SK-N-SH (cell line): ENCODE data around the gene TUBB8B. TPM values are rescaled to one million over a fixed set of nuclear protein-coding genes. Genes with fewer than 3 reads are reported as not detected.
"Not testable (repeated sequence)": the region's sequence is repeated elsewhere in the genome, so short reads cannot be mapped to it uniquely, and the experiment has no call there.

Experiments
- CTCF ChIA-PET: fragments of 300-600, 350-600 bp; formaldehyde crosslinking; extraction: SDS; loops from one replicate; lab custom pipeline; 2021; lab: Yijun Ruan, JAX
- POLR2A ChIA-PET: fragments of 350-600 bp; sonication (Branson Sonifier 250); formaldehyde crosslinking; extraction: SDS; loops from one replicate; lab custom pipeline; 2020; ENCODE audit warnings: antibody characterized with exemption, inconsistent platforms; lab: Yijun Ruan, JAX
- DNase-seq: peaks from one replicate; pipeline ENCODE4 v3.0.0; 2012
- H2AFZ ChIP-seq: fragments of 200-600 bp; sonication (generic); 2 replicates; pipeline ENCODE4 v1.8.1; 2016; ENCODE audit warnings: antibody characterized with exemption, mild to moderate bottlenecking, low read depth
- H3F3A ChIP-seq: fragments of 200-600 bp; sonication (generic); replicated peaks from 2 replicates; pipeline ENCODE3; 2016; ENCODE audit warnings: antibody characterized with exemption, mild to moderate bottlenecking; ENCODE audit not compliant: insufficient read depth
- H3K27ac ChIP-seq, 2 experiments: fragments of 200-500 bp in 1 of 2; fragments of 200-600 bp in 1 of 2; sonication (Bioruptor generic) in 1 of 2; sonication (generic), shearing (Covaris generic) in 1 of 2; 2 replicates each; pipeline versions ENCODE4 v1.5.1 to v1.6.1; 2014 to 2016; ENCODE audit warnings: low read depth in 2 of 2, inconsistent platforms in 1 of 2, low read length in 1 of 2, mild to moderate bottlenecking in 1 of 2, mixed read lengths in 1 of 2
- H3K27me3 ChIP-seq: fragments of 200-600 bp; sonication (generic), shearing (Covaris generic); 2 replicates; pipeline ENCODE4 v1.6.1; 2016; ENCODE audit warnings: mixed run types; ENCODE audit not compliant: insufficient read depth
- H3K36me3 ChIP-seq, 2 experiments: fragments of 200-500 bp in 1 of 2; fragments of 200-600 bp in 1 of 2; sonication (Bioruptor generic) in 1 of 2; sonication (generic) in 1 of 2; replicated peaks in 1 of 2; 2 replicates each; pipeline versions ENCODE3 to v1.5.1; 2014 to 2016; ENCODE audit warnings: low read length in 1 of 2, mild to moderate bottlenecking in 1 of 2; ENCODE audit not compliant: insufficient read depth in 2 of 2, control insufficient read depth in 1 of 2
- H3K4me1 ChIP-seq, 2 experiments: fragments of 200-500 bp in 1 of 2; fragments of 200-600 bp in 1 of 2; sonication (Bioruptor generic) in 1 of 2; sonication (generic), shearing (Covaris generic) in 1 of 2; 2 replicates each; pipeline versions ENCODE4 v1.5.1 to v1.6.1; 2014 to 2016; ENCODE audit warnings: low read depth in 1 of 2, low read length in 1 of 2, mixed run types in 1 of 2; ENCODE audit not compliant: insufficient read depth in 2 of 2, control insufficient read depth in 1 of 2
- H3K4me2 ChIP-seq: fragments of 200-600 bp; sonication (generic), shearing (Covaris generic); 2 replicates; pipeline ENCODE4 v1.6.1; 2017; ENCODE audit warnings: mixed run types
- H3K4me3 ChIP-seq, 2 experiments: fragments of 200-500 bp in 1 of 2; fragments of 200-600 bp in 1 of 2; sonication (Bioruptor generic) in 1 of 2; sonication (generic), shearing (Covaris generic) in 1 of 2; 2 replicates each; pipeline versions ENCODE4 v1.5.1 to v1.8.1; 2014 to 2016; ENCODE audit warnings: low read depth in 2 of 2, inconsistent platforms in 1 of 2, low read length in 1 of 2, mild to moderate bottlenecking in 1 of 2, mixed read lengths in 1 of 2, moderate library complexity in 1 of 2
- H3K79me2 ChIP-seq: fragments of 200-600 bp; sonication (generic); 2 replicates; pipeline ENCODE4 v1.8.1; 2017; ENCODE audit warnings: mild to moderate bottlenecking; ENCODE audit not compliant: insufficient read depth
- H3K9ac ChIP-seq: fragments of 200-600 bp; sonication (generic); 2 replicates; pipeline ENCODE4 v1.6.1; 2017; ENCODE audit warnings: mixed run types
- H3K9me2 ChIP-seq: fragments of 200-600 bp; sonication (generic); 2 replicates; pipeline ENCODE4 v1.6.1; 2017; ENCODE audit warnings: mixed run types
- H3K9me3 ChIP-seq: fragments of 200-600 bp; sonication (generic); 2 replicates; pipeline ENCODE4 v1.6.1; 2017; ENCODE audit warnings: mixed run types, mild to moderate bottlenecking, moderate library complexity
- H4K20me1 ChIP-seq: fragments of 200-600 bp; sonication (generic); 2 replicates; pipeline ENCODE4 v1.6.1; 2017; ENCODE audit warnings: mild to moderate bottlenecking, mixed run types; ENCODE audit not compliant: insufficient read depth
- WGBS: methylation state at CpG from one replicate; pipeline ENCODE4 v1.1.6; 2017; ENCODE audit warnings: low lambda C conversion rate; 5-methylcytosine and 5-hydroxymethylcytosine counted together
- polyA plus RNA-seq, 3 experiments: library from polyadenylated mRNA; depleted of rRNA; stranded (reverse); fragments of >200 nt; gene quantifications; 2 replicates each; pipeline ENCODE4 v1.2.3, GENCODE V29; 2012

Gene TUBB8B
- not detected in 2 replicates for polyA plus RNA-seq (2012; rRNA removed)
- not detected in 2 replicates for polyA plus RNA-seq (2012; cell fraction: cytosol; rRNA removed)
- 0.04 TPM in 1 of 2 replicates, not detected in the other for polyA plus RNA-seq (2012; cell fraction: nucleus; rRNA removed)

DNA sequence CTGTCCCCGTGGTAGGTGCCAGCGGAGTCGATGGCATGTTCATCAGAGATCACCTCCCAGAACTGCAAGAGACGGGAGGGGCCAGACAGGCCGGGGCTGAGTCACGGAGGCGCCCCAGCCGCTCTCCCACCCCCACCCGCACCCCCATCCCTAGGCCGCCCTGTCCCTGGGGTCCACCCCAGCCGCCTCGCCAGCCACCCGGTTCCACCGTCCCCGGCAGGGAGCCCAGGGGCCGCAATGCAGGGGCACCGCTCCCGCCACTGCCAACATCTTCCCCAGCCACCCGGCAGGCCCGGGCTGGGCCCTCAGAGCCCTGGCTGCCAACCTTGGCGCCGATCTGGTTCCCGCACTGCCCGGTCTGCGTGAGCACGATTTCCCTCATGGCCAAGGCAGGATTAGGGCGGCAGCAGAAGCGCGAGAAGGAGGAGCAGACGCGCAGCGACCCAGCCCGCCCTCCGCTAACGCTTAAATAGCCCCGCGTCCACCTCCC, at the start of gene TUBB8B:
Gene TUBB8B (minus strand): TSS at position 440 of the 490 bp plus-strand sequence. CDS start 58 bp downstream, at position 382.
- H3K27ac ChIP-seq, H3K36me3 ChIP-seq, H3K9ac ChIP-seq, DNase-seq, H3K79me2 ChIP-seq, H3K4me3 ChIP-seq, POLR2A ChIA-PET, H3K9me2 ChIP-seq, H4K20me1 ChIP-seq, H2AFZ ChIP-seq, H3F3A ChIP-seq, H3K4me2 ChIP-seq, H3K27me3 ChIP-seq, CTCF ChIA-PET, H3K9me3 ChIP-seq, H3K4me1 ChIP-seq: not testable (repeated sequence)
- WGBS, result 79% methylated on average over 8 of the region's 37 CpGs

DNA sequence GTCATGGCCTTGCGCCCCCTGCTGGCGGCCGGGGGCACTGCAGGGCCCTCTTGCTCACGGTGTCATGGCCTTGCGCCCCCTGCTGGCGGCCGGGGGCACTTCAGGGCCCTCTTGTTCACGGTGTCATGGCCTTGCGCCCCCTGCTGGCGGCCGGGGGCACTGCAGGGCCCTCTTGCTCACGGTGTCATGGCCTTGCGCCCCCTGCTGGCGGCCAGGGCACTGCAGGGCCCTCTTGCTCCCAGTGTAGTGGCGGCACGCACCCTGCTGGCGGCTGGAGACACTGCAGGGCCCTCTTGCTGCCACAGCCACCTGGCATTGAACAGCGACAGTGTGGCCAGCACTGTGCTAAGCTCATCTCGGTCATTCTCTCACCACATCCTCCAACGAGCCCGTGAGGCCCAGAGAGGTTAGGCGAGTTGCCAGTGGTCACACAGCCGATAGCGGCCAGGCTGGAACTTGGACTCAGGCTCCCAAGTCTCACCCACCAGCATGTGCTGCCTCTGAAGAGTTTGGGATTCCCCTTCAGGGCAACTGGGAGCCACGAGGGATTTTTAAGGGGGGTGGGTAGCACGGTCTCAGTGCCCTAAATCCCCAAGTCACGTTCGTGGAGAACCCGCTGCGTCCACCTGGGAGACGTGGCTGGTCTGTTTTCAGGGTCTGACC, 48.0 kb upstream of the TUBB8B start:
- 78% methylated on average over 10 of the region's 31 CpGs for WGBS
- H3K4me1 ChIP-seq, H3K36me3 ChIP-seq, CTCF ChIA-PET, H3K4me3 ChIP-seq, H3K27me3 ChIP-seq, H3F3A ChIP-seq, DNase-seq, H3K27ac ChIP-seq, H3K79me2 ChIP-seq, H4K20me1 ChIP-seq, H2AFZ ChIP-seq, H3K9me2 ChIP-seq, H3K9me3 ChIP-seq, POLR2A ChIA-PET, H3K9ac ChIP-seq, H3K4me2 ChIP-seq: not testable (repeated sequence)

DNA sequence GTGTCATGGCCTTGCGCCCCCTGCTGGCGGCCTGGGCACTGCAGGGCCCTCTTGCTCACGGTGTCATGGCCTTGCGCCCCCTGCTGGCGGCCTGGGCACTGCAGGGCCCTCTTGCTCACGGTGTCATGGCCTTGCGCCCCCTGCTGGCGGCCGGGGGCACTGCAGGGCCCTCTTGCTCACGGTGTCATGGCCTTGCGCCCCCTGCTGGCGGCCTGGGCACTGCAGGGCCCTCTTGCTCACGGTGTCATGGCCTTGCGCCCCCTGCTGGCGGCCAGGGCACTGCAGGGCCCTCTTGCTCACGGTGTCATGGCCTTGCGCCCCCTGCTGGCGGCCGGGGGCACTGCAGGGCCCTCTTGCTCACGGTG, 47.3 kb upstream of the TUBB8B start:
- H3K36me3 ChIP-seq, H3K4me1 ChIP-seq, H2AFZ ChIP-seq, H3K9ac ChIP-seq, H4K20me1 ChIP-seq, H3K27ac ChIP-seq, POLR2A ChIA-PET, H3K4me2 ChIP-seq, H3K9me2 ChIP-seq, H3F3A ChIP-seq, DNase-seq, H3K27me3 ChIP-seq, H3K9me3 ChIP-seq, H3K79me2 ChIP-seq, CTCF ChIA-PET, H3K4me3 ChIP-seq: not testable (repeated sequence)
- WGBS, result no CpG with 5 or more reads among the region's 20 CpGs

DNA sequence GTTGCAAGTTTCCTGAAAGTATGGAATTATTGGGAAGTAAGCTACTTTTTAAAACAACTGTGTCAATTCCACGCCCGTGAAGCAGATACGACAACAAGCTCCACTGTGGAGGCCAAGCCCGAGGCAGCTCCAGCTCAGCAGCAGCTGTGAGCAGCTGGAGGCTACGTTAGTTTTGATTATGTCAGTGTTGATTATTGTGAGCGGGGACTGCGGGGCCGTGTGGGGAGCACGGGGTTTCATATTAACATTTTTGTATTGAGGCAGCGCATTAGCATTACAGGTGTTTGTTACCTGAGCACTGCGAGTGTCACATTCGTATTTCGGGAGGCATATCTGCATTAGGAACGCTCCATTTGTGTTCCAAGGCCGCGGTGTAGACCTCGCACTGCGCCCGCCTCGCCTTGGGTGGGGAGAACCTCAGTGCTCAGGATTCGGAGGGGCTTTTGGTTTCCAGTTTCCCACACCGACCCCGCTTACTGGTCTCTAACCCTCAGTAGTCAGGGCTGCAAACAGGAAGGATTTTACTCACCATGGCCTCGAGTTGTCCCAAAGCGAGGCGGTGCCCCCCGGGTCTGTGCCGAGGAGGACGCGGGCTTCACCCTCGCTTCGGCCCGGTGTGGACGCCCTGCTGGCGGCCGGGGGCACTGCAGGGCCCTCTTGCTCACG, 46.8 kb upstream of the TUBB8B start:
- H3K9me2 ChIP-seq, H3F3A ChIP-seq, H3K79me2 ChIP-seq, H3K27me3 ChIP-seq, H3K9ac ChIP-seq, H3K4me3 ChIP-seq, CTCF ChIA-PET, H2AFZ ChIP-seq, H3K4me1 ChIP-seq, H3K4me2 ChIP-seq, H3K27ac ChIP-seq, H4K20me1 ChIP-seq, H3K9me3 ChIP-seq, POLR2A ChIA-PET, H3K36me3 ChIP-seq, DNase-seq: not testable (repeated sequence)
- 71% methylated on average over 21 of the region's 37 CpGs for WGBS

DNA sequence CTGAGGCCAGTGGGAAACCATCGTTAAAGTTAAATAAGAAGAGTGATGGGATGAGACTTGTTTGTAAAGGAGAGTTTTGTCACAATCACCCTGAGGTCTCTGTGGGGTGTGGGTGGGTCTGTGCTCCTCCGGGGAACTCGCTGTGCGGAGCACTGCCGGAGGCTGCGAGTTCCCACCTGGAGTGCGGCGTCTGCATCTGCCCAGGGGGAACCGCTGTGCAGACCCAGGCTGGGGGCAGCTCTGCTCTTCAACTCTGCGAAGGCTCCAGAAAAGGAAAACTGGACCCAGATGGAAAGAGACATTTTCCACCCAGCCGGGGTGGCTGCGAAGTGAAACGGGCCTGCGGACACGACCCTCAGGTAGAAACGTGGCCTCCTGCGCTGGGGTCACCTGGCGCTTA, 46.2 kb upstream of the TUBB8B start:
- H3K27me3 ChIP-seq, POLR2A ChIA-PET, H3K79me2 ChIP-seq, H3F3A ChIP-seq, H4K20me1 ChIP-seq, H3K9me2 ChIP-seq, H2AFZ ChIP-seq, H3K9ac ChIP-seq, H3K4me2 ChIP-seq, CTCF ChIA-PET, H3K36me3 ChIP-seq, H3K27ac ChIP-seq, DNase-seq, H3K4me1 ChIP-seq, H3K9me3 ChIP-seq, H3K4me3 ChIP-seq: not testable (repeated sequence)
- WGBS, result 50% methylated on average over 14 of the region's 18 CpGs

DNA sequence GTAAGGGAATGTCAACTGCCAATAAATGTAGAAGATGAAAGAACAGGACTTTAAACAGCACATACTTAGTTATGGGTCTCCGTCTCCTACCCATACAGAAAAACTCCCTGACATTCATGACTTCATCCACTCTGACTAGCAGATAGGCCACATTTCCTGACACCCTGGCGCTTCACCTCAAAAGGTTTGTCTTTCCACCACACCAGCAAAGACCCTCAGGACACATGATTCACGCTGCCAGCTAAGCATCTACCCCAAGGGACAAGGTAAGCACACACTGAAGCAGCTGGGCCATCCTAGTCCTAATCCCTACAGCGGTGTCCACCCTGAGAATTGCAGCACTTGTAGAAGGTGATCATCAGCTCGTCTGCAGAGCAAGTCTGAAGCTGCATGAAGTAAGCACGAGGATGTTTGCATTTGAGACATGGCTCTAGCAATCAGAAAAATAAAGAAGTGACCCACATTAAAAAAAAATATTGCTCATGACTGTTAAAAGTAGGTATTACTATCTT, 44.5 kb upstream of the TUBB8B start:
- H3K79me2 ChIP-seq, CTCF ChIA-PET, H3K4me1 ChIP-seq, H3K27me3 ChIP-seq, H3K9me3 ChIP-seq, POLR2A ChIA-PET, H3K36me3 ChIP-seq, H3K4me3 ChIP-seq, H2AFZ ChIP-seq, H3K9me2 ChIP-seq, DNase-seq, H3K9ac ChIP-seq, H3F3A ChIP-seq, H4K20me1 ChIP-seq, H3K4me2 ChIP-seq, H3K27ac ChIP-seq: not testable (repeated sequence)
- 25% methylated on average over 5 of the region's 6 CpGs for WGBS
